Measurements from ENCODE around the gene ILRUN. TPM values are rescaled to one million over a fixed set of nuclear protein-coding genes. Genes with fewer than 3 reads are reported as not detected.

ILRUN gene
- total and polyA plus RNA-seq, 9 of the 15 experiments (the other 6 are each of a cell fraction or from before 2014, with no cell fraction given): 24.9 to 78.9 (median 53.4) TPM

DNA sequence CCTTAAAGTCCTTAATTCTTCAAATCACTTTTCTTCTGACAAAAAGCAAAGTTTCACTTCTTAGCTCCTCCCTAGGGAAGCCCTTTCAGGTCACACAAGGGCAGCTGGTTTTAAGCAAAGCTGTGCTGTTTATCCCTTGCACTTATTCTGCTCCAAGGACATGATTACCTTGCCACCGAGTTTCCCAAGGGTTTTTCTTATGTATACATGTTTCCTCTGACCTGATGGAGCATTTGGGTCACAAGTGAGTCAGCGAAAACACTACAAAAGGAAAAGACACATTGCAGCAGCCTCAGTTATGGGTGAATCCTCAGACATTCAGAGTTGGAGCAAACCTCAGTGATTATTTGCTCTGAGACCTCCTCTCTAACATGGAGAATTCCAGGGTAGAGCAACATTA lies 26.6 kb upstream of the ILRUN start (continued):
- TF ChIP-seq CHD1 (IDR thresholded peaks at IDR 0.05; ENCODE audit: low read length): no peak

DNA sequence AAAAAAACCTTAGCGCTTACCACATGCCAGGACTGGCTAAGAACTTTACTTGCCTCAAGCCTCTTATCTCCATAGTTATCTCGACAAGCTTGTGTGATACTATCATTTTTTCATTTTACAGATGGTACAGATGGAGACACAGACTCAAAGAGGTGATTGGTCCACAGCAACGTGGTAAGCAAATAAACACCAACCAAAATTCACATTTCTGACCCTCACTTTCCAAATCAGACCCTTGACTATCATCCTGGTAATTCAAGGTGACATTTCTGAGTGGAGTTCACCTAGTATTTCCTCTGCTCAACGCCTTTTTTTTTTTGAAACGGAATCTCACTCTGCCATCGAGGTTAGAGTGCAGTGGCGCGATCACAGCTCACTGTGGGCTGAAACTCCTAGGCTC lies 25.9 kb upstream of the ILRUN start:
- H3K4me1 ChIP-seq (replicated peaks in 1 of 2; ENCODE audit: control insufficient read depth in 2 of 2, insufficient read depth in 2 of 2, low read length in 2 of 2): peaks cover 5 to 17% of the 10 kb centered on the region in 2 experiments; a peak in 3 of 5 replicates
- no peak for DNase-seq (ENCODE audit: extremely low read depth in 1 of 4, low spot score in 3 of 4)
- 47% methylated on average over 8 of the region's 8 CpGs for WGBS (ENCODE audit: insufficient coverage, low coverage, missing lambda C conversion rate)
- H2AFZ ChIP-seq (ENCODE audit: low read depth, low read length): peak overlapping the region; percentile 88
- in situ Hi-C loops (cut with MboI): no loop called here
- no peak for FAIRE-seq
- H3K27me3 ChIP-seq (ENCODE audit: control insufficient read depth in 2 of 2, insufficient read depth in 2 of 2, low read length in 2 of 2): no peaks in the 10 kb centered on the region
- no peaks in the 10 kb centered on the region for H4K20me1 ChIP-seq (replicated peaks; ENCODE audit: control insufficient read depth, insufficient read depth, low read length)
- H3K9me3 ChIP-seq (replicated peaks; ENCODE audit: control insufficient read depth, insufficient read depth, low read depth, low read length): peaks cover 7% of the 10 kb centered on the region; the same call in 1 of the 2 replicates
- no peak overlapping the region for H3K9ac ChIP-seq (ENCODE audit: insufficient read depth in 1 of 2, low read depth in 2 of 2, low read length in 2 of 2)
- H3K36me3 ChIP-seq (ENCODE audit: control insufficient read depth, insufficient read depth, low read length): no peaks in the 10 kb centered on the region
- BruUV-seq (replicated peaks): no TSS peak
- no peak for ATAC-seq
- no peak overlapping the region for H3K4me2 ChIP-seq (ENCODE audit: insufficient read depth, low read length)
- H3K27ac ChIP-seq (ENCODE audit: extremely low read depth, low read depth, low read length): no peak overlapping the region
- H3K79me2 ChIP-seq (ENCODE audit: control insufficient read depth, insufficient read depth, low read length): no peaks in the 10 kb centered on the region
- POLR2A ChIA-PET: interaction anchor here (1.4 kb wide), 1 partner anchor 23 kb away, joined by 3 read pairs; no protein-coding TSS in a partner anchor
- CTCF ChIA-PET (ENCODE audit: low intra/inter-chr PET ratio): no interaction called here
- TF ChIP-seq TOE1 (IDR thresholded peaks at IDR 0.05; ENCODE audit: borderline replicate concordance) (no peak), TOE1 (CRISPR knock-in tag; IDR thresholded peaks at IDR 0.05; ENCODE audit: borderline replicate concordance, low read depth) (no peak), SREBF1 (IDR thresholded peaks at IDR 0.05; ENCODE audit: borderline replicate concordance, low read depth, low read length) (no peak), BACH1 (tag; IDR thresholded peaks at IDR 0.05) (no peak), ZFP1 (CRISPR knock-in tag; IDR thresholded peaks at IDR 0.05) (no peak), PBX2 (CRISPR knock-in tag; IDR thresholded peaks at IDR 0.05; ENCODE audit: low read depth) (no peak), PBX2 (tag; conservative IDR thresholded peaks at IDR 0.05; ENCODE audit: low read depth) (no peak), HDAC1 (IDR thresholded peaks at IDR 0.05) (peak in 1 of 2 experiments; percentile 8; a peak in 1 of 4 replicates), ZBTB17 (CRISPR knock-in tag; IDR thresholded peaks at IDR 0.05) (no peak)
- TF ChIP-seq, protein P1, sequence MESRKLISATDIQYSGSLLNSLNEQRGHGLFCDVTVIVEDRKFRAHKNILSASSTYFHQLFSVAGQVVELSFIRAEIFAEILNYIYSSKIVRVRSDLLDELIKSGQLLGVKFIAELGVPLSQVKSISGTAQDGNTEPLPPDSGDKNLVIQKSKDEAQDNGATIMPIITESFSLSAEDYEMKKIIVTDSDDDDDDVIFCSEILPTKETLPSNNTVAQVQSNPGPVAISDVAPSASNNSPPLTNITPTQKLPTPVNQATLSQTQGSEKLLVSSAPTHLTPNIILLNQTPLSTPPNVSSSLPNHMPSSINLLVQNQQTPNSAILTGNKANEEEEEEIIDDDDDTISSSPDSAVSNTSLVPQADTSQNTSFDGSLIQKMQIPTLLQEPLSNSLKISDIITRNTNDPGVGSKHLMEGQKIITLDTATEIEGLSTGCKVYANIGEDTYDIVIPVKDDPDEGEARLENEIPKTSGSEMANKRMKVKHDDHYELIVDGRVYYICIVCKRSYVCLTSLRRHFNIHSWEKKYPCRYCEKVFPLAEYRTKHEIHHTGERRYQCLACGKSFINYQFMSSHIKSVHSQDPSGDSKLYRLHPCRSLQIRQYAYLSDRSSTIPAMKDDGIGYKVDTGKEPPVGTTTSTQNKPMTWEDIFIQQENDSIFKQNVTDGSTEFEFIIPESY (CRISPR knock-in tag; IDR thresholded peaks at IDR 0.05): peak; percentile 32; the same call in 1 of the 2 replicates
- no peak overlapping the region for H3K4me3 ChIP-seq
- no peaks in the 10 kb centered on the region for H3K9me1 ChIP-seq (ENCODE audit: control insufficient read depth, insufficient read depth, low read length)
- intact Hi-C loops (cut with micrococcal nuclease): no loop called here

Measured in K562 (cell line).